GM21360 (cell line): ENCODE measurements around the gene PXMP2.

Source experiments
- ATAC-seq: cut with Tn5 transposase; IDR thresholded peaks from one replicate; pipeline ENCODE4 v1.9.1; 2021; ENCODE audit warnings: mild to moderate bottlenecking, moderate library complexity; ENCODE audit not compliant: unreplicated experiment

Gene PXMP2

DNA sequence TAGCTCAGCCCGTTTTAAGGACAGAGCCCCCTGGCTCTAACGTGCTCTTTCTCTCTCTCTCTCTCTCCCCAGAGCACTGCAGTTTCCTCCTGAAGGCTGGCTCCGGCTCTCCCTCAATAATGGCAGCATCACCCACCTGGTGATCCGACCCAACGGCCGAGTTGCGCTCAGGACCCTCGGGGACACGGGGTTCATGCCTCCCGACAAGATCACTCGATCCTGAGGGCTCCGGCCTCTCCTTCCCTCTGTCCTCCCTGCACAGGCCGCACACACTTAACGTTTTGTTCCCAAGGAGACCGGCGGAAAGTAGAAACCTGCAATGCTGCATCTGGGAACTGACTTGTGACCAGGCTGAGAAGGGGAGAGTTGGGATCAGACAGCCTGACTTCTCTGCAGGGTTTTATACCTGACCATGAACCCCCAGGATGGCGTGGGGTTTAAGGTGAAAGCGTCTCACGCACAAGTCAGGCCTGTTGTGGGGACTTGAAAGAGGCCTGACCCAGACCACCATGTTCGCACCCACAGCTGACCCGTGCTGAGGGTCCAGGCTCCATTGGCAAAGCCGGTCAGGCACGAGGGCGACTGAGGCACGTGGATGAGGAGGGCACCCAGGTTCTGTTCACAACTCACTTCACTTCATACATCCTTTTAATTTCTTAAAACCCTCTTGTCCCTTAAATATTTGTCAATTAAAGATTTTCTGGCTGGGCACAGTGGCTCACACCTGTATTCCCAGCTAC lies 33.4 kb downstream of the PXMP2 start:
- no peak for ATAC-seq

DNA sequence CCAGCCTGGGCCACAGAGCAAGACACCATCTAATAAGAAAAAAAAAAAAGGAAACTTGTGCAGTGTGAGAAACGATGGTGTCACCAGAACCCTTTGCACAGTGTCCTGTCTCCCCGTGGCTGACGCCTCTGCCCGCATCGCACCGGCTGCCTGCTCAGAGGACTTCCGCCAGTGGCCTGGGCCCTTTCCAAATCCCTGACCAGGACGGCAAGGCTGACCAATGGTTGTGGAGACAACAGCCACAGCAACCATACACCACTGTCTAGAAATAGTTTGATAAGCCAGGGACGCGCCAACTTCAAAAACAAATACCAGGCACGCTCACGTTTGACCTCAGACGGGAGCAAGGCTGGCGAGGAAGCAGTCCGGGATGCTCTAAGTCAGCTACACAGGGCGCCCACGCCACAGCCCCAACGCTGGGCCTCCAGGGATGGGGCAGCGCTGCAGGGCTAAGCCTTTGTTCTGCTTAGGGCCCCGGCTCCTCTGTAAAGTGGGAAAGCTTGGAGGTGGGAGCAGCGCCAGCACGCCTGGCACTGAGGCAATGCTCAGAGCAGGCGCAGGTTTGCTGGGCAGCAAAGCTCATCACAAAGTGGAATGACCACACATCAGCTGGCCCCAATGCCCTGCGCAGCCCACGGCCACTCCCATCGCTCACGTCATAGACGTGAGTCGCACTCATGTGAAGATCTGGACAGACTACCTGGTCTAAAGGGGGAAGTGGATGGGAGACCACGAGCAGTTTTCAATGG lies 35.8 kb downstream of the PXMP2 start:
- ATAC-seq, result no peak

DNA sequence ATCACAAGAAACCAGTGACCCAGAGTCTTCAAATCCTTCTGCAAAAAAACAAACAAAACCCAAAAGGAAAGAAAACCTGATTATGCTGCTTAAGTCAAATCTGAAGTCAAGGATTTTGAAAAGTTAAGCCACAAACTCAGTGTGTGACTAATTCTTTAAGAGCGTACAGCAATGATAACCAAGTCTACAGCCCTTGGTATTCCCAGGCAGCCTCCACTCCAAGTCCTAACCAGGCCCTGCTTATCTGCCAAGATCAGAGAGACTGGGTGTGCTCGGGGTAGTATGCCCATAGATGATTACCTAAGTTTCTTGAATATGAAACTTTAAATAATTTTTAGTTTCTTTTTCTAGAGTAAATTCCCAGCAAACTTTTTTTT lies 36.4 kb downstream of the PXMP2 start:
- ATAC-seq, result no peak

DNA sequence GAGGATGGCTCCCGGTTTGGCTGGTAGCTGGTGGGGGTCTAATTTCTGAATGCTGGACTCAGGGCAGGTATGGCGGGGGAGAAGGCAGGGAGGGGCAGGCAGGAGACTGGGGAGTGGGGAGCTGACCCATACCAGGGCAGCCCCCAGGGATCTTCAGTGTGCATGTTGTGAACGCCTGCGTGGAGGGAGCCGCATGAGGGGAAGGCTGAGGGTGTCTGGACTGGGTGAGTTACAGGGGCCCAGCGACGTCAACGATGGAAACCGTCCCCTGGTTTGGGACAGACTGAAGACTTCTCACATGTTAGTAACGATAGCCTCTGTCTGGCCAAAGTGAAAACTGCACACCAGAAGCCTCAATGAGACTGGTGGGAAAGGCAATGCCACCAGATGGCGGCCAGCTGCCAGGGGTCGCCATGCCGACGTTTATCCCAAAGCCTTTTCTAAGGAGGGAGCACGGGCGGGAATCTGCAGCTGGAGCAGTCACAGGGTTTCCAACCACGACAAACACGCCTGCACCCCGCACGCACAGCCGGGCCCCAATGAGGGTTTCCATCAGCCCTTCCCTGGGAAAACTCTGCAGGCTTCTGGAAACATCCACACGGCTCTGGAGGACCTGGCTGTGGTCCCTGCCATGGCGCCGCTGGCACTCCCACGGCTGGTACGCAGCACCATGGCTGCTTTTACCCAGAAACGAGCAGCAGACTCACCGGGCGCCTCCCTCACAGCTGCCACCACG lies 37.3 kb downstream of the PXMP2 start:
- no peak for ATAC-seq

DNA sequence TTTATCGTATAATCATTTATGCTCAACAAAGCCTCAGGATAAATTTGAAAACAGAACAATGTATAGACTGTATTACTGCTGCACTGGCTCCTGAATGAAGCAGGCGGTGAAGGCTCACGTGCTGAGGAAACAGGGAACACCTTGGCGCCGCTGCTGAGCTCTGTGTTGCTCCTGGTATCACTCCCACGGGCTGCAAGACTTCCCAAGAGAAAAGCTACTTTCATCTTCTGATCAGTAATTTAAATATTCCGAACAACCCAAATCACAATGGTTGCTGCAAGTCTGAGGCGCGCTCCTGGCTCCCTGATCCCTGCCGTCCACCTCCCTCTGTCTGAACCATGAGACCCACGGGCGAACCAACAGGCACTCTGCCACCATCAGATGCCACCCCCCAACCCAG lies 39.0 kb downstream of the PXMP2 start:
- ATAC-seq, result no peak

GRCh38 chr12:132727091-132727794 lies 39.9 kb downstream of the PXMP2 start:
- ATAC-seq, result no peak

DNA sequence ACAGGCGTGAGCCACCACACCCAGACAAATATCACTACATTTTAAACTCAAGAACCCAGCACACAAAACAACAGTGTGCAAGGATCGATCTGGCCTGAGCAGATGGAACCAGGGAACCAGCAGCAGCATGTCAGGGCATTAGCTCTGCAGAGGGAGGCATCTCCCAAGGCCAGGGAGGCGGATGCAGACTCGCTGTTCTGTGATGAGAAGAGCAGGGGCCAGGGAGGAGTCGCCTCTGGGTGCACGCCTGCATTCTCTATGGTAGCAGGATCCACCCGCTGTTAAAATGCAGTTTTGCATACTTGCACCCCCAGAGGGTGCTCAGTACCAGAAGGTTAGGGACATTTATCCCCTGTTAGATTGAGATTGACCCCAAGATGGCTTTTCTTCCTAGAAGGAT lies 41.1 kb downstream of the PXMP2 start:
- no peak for ATAC-seq

DNA sequence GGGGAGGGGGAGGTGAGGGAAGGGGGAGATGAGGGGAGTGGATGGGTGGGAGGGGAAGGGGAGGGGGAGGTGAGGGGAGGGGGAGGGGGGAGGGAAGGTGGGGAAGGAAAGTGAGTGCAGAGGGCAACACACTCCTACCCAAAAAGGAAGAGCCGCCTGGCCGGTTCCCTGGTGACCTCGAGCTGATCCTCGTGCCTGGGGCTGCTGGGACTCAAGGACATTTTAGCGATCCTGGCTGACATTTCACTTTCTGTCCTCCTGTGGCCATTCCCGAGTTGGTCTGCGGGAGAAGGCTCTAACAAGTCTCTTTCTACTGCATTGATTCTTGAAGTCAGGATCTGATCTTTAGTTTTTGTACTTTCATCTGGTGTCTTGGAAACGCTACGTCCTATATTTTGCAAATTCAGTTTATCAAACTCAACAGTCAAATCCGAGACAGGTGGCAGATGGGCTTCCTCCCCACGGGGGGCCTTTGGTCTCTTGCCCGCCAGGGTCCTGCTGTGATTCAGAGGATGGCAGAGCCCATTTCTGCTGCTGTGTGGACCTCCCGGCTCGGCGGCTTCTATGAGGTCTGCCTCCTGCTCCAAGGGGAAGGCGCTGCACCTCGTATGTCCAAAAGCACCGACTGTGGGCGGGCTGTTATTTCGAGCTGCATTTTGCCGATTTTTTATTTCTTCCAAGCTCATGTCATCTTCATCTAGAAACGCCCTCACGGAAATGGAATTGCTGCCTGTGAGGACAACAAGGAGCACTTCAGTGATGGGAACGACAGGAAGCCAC lies 42.3 kb downstream of the PXMP2 start:
- no peak for ATAC-seq

DNA sequence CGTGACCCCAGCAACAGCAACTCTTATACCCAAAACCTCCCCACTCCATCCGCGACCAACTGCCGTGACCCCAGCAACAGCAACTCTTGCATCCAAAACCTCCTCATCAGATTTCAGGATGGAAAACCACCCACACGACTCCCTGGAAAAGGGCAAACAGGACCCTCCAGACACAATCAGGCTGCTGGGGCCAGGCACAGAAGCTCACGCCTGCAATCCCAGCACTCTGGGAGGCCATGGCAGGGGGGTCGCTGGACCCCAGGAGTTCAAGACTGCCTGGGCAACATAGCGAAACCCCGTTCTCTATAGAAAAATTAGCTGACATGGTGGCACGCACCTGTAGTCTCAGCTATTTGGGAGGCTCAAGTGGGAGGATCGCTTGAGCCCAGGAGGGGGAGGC lies 43.0 kb downstream of the PXMP2 start:
- no peak for ATAC-seq

DNA sequence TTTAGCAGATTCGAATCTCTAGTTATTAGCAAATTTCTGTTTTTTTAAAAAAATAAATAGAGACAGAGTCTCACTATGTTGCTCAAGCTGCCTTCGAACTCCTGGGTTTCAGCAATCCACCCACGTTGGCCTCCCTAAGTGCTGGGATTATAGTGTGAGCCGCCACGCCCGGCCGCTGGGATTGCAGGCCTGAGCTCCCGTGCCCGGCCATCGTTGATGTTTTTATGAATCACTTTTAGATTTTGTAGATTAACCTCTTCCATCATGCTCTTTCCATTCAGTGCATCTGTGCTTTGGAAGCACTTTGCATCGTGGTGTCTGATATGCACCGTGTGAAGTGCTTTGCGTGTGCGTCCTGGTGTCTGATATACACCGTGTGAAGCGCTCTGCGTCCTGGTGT lies 44.2 kb downstream of the PXMP2 start:
- no peak for ATAC-seq

- ATAC-seq, result no peak
These were observed 46.8 kb downstream of the PXMP2 start for GRCh38 chr12:132734206-132734605.

- no peak for ATAC-seq
These were observed 48.1 kb downstream of the PXMP2 start for GRCh38 chr12:132735496-132735895.

DNA sequence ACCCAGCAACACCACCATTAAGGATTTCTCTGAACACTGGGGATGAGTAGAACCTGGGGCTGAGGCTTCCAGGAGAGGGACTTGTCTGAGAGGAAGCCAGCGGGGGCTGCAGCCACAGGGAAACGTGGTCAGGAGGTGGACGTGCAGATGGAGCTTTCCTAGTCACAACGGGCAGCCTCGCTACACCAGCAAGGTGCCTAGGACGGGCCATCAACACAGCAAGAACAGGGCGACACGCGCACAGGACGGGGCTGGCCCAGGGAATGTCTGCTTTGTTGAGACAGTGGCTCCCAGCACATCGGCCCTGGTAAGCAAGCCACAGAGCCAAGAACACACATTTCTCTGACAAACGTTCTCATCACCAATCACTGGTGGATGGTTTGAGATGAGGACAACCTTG lies 49.0 kb downstream of the PXMP2 start:
- no peak for ATAC-seq

DNA sequence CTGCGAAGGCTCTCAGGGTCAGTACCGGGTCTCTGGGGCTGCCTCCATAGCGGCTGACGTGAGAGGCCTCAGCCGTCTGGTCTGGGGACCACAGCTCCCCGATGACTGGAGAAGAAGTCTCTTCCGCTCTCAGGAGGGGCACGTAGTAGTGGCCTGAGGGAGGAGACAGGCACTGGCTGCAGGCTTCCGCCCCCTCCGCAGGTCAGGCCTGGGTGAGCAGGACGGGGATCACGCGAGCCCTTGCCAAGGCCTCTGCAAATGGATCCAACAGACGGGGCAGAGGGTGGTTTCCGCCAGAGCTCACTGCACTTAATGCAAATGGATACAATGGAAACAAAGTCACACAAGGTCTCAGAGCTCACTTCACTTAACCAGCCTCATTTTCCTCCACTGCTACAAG lies 49.5 kb downstream of the PXMP2 start:
- ATAC-seq, result no peak

GRCh38 chr12:132739600-132740312 lies 52.4 kb downstream of the PXMP2 start:
- no peak for ATAC-seq

DNA sequence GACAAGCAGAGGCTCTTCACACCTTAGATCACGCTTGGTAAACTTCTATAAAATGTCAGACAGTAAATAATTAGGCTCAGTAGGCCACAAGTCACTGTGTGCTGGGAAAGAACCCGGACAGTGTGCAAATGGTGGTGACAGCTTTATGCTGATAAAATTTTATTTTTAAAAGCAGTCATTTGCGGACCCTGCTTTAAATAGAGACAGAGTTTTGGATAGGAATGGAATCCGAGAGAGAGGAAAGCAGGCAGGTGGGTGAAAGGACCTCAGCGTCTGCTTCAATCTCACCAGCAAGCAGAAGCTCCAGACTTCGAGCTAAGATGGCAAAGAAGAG lies 52.9 kb downstream of the PXMP2 start:
- ATAC-seq, result no peak

GRCh38 chr12:132740652-132741051 lies 53.3 kb downstream of the PXMP2 start:
- ATAC-seq, result no peak

- ATAC-seq, result no peak
These were observed 54.2 kb downstream of the PXMP2 start for GRCh38 chr12:132741620-132742019.

DNA sequence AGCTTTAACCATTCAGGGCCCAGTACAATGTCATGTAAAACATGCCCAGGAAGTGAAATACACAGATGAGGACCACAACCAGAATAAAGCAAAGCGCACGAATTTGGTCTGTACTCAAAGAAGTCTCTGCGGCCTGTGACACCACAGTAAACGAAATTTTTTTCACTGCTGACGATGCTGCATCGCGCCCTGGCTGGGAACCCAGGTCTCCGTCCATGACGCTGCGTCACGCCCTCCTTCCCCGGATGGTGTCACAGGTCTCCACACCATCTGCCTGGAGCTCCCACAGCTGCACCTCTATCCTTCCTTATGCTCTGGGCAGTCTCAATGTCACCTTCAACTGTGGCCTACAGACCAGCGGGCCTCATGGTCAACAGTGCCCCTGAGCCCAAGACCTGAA lies 56.4 kb downstream of the PXMP2 start:
- no peak for ATAC-seq

- no peak for ATAC-seq
These were observed 59.2 kb downstream of the PXMP2 start for GRCh38 chr12:132746613-132747012.
